GM23338 (cell line): ENCODE data around the gene EEA1. TPM values are rescaled to one million over a fixed set of nuclear protein-coding genes. Genes with fewer than 3 reads are reported as not detected.

Experiments
- ATAC-seq: fragments of 200-7000 bp; cut with Tn5 transposase; 3 replicates; pipeline ENCODE4 v1.9.1; 2020
- DNase-seq: peaks from one replicate; pipeline ENCODE4 v3.0.0-alpha.2; 2015; ENCODE audit warnings: low spot score
- H2AFZ ChIP-seq: fragments of 200-600 bp; sonication (generic); 2 replicates; pipeline ENCODE4 v1.8.0; 2016; ENCODE audit warnings: antibody characterized with exemption, mild to moderate bottlenecking, moderate library complexity
- H3F3A ChIP-seq: fragments of 200-600 bp; sonication (generic); replicated peaks from 2 replicates; pipeline ENCODE4 v1.8.0; 2017; ENCODE audit warnings: antibody characterized with exemption, mixed run types, low read depth
- H3K27ac ChIP-seq: fragments of 200-600 bp; sonication (generic); 2 replicates; pipeline ENCODE4 v1.6.1; 2016; ENCODE audit warnings: low read depth
- H3K27me3 ChIP-seq: fragments of 200-600 bp; sonication (generic); 2 replicates; pipeline ENCODE4 v1.8.0; 2016; ENCODE audit warnings: mild to moderate bottlenecking, mixed run types, moderate library complexity; ENCODE audit not compliant: insufficient read depth
- H3K36me3 ChIP-seq: fragments of 200-600 bp; sonication (generic); 2 replicates; pipeline ENCODE4 v1.8.0; 2016; ENCODE audit warnings: mild to moderate bottlenecking; ENCODE audit not compliant: insufficient read depth
- H3K4me1 ChIP-seq: fragments of 200-600 bp; sonication (generic); 2 replicates; pipeline ENCODE4 v1.8.0; 2016; ENCODE audit warnings: mild to moderate bottlenecking, moderate library complexity; ENCODE audit not compliant: insufficient read depth
- H3K4me2 ChIP-seq: fragments of 200-600 bp; sonication (generic); 2 replicates; pipeline ENCODE4 v1.7.1; 2017; ENCODE audit warnings: mixed run types
- H3K4me3 ChIP-seq: fragments of 200-600 bp; sonication (generic); 2 replicates; pipeline ENCODE4 v1.6.1; 2016; ENCODE audit warnings: mixed run types
- H3K79me2 ChIP-seq: fragments of 200-600 bp; sonication (generic); replicated peaks from 2 replicates; pipeline ENCODE4 v1.8.0; 2017; ENCODE audit warnings: mild to moderate bottlenecking; ENCODE audit not compliant: insufficient read depth
- H3K9me2 ChIP-seq: fragments of 200-600 bp; sonication (generic); 2 replicates; pipeline ENCODE4 v1.8.0; 2017; ENCODE audit not compliant: insufficient read depth
- H4K20me1 ChIP-seq: fragments of 200-600 bp; sonication (generic); replicated peaks from 2 replicates; pipeline ENCODE4 v1.8.0; 2017; ENCODE audit warnings: mild to moderate bottlenecking; ENCODE audit not compliant: insufficient read depth
- H3K27ac Mint-ChIP-seq: 2 replicates; pipeline ENCODE4 v1.8.0; 2020; ENCODE audit warnings: inconsistent platforms, mild to moderate bottlenecking, moderate library complexity, mixed read lengths
- H3K27me3 Mint-ChIP-seq: 3 replicates; pipeline ENCODE4 v1.8.0; 2022; ENCODE audit warnings: low read depth, mild to moderate bottlenecking, moderate library complexity, mixed read lengths, inconsistent platforms; ENCODE audit not compliant: insufficient read depth, poor library complexity
- H3K36me3 Mint-ChIP-seq: 3 replicates; pipeline ENCODE4 v1.8.0; 2021; ENCODE audit warnings: low read depth, mild to moderate bottlenecking, inconsistent platforms, moderate library complexity, mixed read lengths
- H3K4me1 Mint-ChIP-seq: 3 replicates; pipeline ENCODE4 v1.8.0; 2020; ENCODE audit warnings: mild to moderate bottlenecking, inconsistent platforms, mixed read lengths
- H3K4me3 Mint-ChIP-seq: 3 replicates; pipeline ENCODE4 v1.8.0; 2021; ENCODE audit warnings: moderate library complexity, mild to moderate bottlenecking, inconsistent platforms, mixed read lengths
- H3K9me3 Mint-ChIP-seq: 3 replicates; pipeline ENCODE4 v1.8.0; 2020; ENCODE audit warnings: moderate library complexity, mild to moderate bottlenecking, inconsistent platforms, mixed read lengths
- polyA plus RNA-seq: library from polyadenylated mRNA; unstranded; fragments of >200 nt; fragmentation: Nextera tagmentation; extraction: Ambion mirVana; gene quantifications from 2 replicates; pipeline ENCODE4 v1.2.1, GENCODE V29; 2016
- total RNA-seq: library from RNA; depleted of rRNA; stranded (reverse); fragments of >200 nt; shearing (Covaris generic); gene quantifications from 2 replicates; pipeline ENCODE4 v1.2.3, GENCODE V29; 2014
- TF ChIP-seq, protein P1 (sequence below): fragments of 250-450 bp; sonication (Bioruptor Pico); IDR thresholded peaks from 2 replicates; pipeline ENCODE4 v1.5.0; 2020; ENCODE audit warnings: mild to moderate bottlenecking, moderate library complexity
- TF ChIP-seq, protein P2 (sequence below): IDR thresholded peaks from one replicate; pipeline ENCODE4 v1.6.1; 2018; ENCODE audit warnings: antibody characterized with exemption; ENCODE audit not compliant: unreplicated experiment

EEA1 gene
- total and polyA plus RNA-seq, 2 experiments from 2014 or later = 10.0 to 41.1 TPM

DNA sequence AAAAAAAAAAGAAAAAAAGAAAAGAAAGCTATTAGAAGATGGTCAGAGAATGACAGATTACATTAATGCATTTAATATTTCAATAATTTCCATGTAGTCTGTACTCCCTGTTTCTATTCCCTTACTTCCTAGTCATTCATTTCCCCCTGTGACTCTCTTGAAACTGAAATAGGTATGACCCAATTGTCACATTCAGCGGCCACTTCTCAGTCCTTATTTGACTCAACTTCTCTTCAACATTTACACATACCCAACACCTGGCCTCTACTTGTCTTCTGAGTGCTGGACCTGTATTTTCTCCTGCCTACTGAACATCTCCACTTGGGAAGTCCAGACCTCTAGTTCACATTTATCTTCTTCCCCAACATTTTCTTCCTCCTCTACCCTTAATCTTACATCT is 7.2 kb downstream of the EEA1 start:
- H3K4me3 ChIP-seq = no peak overlapping the region
- no peaks in the 10 kb centered on the region for H3K27me3 ChIP-seq
- no peaks in the 10 kb centered on the region for H3K36me3 ChIP-seq
- Mint-ChIP-seq H3K36me3 (peaks cover 11% of the 10 kb centered on the region; the same call in 2 of the 3 replicates), H3K4me3 (no peak overlapping the region), H3K9me3 (peaks cover 5% of the 10 kb centered on the region), H3K27ac (no peak overlapping the region), H3K4me1 (peaks cover 5% of the 10 kb centered on the region), H3K27me3 (peaks cover 3% of the 10 kb centered on the region)
- no peaks in the 10 kb centered on the region for H4K20me1 ChIP-seq
- ATAC-seq = no peak
- H3K4me1 ChIP-seq = peaks cover 8% of the 10 kb centered on the region
- H2AFZ ChIP-seq = no peak overlapping the region
- no peaks in the 10 kb centered on the region for H3K9me2 ChIP-seq
- no peak overlapping the region for H3K27ac ChIP-seq
- TF ChIP-seq, protein P1, sequence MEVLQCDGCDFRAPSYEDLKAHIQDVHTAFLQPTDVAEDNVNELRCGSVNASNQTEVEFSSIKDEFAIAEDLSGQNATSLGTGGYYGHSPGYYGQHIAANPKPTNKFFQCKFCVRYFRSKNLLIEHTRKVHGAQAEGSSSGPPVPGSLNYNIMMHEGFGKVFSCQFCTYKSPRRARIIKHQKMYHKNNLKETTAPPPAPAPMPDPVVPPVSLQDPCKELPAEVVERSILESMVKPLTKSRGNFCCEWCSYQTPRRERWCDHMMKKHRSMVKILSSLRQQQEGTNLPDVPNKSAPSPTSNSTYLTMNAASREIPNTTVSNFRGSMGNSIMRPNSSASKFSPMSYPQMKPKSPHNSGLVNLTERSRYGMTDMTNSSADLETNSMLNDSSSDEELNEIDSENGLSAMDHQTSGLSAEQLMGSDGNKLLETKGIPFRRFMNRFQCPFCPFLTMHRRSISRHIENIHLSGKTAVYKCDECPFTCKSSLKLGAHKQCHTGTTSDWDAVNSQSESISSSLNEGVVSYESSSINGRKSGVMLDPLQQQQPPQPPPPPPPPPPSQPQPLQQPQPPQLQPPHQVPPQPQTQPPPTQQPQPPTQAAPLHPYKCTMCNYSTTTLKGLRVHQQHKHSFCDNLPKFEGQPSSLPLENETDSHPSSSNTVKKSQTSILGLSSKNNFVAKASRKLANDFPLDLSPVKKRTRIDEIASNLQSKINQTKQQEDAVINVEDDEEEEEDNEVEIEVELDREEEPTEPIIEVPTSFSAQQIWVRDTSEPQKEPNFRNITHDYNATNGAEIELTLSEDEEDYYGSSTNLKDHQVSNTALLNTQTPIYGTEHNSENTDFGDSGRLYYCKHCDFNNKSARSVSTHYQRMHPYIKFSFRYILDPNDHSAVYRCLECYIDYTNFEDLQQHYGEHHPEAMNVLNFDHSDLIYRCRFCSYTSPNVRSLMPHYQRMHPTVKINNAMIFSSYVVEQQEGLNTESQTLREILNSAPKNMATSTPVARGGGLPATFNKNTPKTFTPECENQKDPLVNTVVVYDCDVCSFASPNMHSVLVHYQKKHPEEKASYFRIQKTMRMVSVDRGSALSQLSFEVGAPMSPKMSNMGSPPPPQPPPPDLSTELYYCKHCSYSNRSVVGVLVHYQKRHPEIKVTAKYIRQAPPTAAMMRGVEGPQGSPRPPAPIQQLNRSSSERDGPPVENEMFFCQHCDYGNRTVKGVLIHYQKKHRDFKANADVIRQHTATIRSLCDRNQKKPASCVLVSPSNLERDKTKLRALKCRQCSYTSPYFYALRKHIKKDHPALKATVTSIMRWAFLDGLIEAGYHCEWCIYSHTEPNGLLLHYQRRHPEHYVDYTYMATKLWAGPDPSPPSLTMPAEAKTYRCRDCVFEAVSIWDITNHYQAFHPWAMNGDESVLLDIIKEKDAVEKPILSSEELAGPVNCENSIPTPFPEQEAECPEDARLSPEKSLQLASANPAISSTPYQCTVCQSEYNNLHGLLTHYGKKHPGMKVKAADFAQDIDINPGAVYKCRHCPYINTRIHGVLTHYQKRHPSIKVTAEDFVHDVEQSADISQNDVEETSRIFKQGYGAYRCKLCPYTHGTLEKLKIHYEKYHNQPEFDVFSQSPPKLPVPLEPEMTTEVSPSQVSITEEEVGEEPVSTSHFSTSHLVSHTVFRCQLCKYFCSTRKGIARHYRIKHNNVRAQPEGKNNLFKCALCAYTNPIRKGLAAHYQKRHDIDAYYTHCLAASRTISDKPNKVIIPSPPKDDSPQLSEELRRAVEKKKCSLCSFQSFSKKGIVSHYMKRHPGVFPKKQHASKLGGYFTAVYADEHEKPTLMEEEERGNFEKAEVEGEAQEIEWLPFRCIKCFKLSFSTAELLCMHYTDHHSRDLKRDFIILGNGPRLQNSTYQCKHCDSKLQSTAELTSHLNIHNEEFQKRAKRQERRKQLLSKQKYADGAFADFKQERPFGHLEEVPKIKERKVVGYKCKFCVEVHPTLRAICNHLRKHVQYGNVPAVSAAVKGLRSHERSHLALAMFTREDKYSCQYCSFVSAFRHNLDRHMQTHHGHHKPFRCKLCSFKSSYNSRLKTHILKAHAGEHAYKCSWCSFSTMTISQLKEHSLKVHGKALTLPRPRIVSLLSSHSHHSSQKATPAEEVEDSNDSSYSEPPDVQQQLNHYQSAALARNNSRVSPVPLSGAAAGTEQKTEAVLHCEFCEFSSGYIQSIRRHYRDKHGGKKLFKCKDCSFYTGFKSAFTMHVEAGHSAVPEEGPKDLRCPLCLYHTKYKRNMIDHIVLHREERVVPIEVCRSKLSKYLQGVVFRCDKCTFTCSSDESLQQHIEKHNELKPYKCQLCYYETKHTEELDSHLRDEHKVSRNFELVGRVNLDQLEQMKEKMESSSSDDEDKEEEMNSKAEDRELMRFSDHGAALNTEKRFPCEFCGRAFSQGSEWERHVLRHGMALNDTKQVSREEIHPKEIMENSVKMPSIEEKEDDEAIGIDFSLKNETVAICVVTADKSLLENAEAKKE (CRISPR knock-in tag) = no peak
- TF ChIP-seq, protein P2, sequence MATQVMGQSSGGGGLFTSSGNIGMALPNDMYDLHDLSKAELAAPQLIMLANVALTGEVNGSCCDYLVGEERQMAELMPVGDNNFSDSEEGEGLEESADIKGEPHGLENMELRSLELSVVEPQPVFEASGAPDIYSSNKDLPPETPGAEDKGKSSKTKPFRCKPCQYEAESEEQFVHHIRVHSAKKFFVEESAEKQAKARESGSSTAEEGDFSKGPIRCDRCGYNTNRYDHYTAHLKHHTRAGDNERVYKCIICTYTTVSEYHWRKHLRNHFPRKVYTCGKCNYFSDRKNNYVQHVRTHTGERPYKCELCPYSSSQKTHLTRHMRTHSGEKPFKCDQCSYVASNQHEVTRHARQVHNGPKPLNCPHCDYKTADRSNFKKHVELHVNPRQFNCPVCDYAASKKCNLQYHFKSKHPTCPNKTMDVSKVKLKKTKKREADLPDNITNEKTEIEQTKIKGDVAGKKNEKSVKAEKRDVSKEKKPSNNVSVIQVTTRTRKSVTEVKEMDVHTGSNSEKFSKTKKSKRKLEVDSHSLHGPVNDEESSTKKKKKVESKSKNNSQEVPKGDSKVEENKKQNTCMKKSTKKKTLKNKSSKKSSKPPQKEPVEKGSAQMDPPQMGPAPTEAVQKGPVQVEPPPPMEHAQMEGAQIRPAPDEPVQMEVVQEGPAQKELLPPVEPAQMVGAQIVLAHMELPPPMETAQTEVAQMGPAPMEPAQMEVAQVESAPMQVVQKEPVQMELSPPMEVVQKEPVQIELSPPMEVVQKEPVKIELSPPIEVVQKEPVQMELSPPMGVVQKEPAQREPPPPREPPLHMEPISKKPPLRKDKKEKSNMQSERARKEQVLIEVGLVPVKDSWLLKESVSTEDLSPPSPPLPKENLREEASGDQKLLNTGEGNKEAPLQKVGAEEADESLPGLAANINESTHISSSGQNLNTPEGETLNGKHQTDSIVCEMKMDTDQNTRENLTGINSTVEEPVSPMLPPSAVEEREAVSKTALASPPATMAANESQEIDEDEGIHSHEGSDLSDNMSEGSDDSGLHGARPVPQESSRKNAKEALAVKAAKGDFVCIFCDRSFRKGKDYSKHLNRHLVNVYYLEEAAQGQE = no peak
- no peaks in the 10 kb centered on the region for H3F3A ChIP-seq
- DNase-seq = no peak
- no peak overlapping the region for H3K4me2 ChIP-seq
- H3K79me2 ChIP-seq = peaks cover 57% of the 10 kb centered on the region
